ENCODE data around the gene STK32B. TPM values are rescaled to one million over a fixed set of nuclear protein-coding genes. Genes with fewer than 3 reads are reported as not detected.

STK32B gene
- total RNA-seq, 4 donors from 2014 or later = 0.09 to 3.2 (median 0.38) TPM; not detected in 1

- Histone ChIP-seq H3K27me3 (no peaks in the 10 kb centered on the region), H3K4me3 (no peak overlapping the region), H3K4me1 (peaks cover 0 to 11% (median 0%) of the 10 kb centered on the region in 3 donors), H3K27ac (no peak overlapping the region), H3K9me3 (no peaks in the 10 kb centered on the region), H3K36me3 (no peaks in the 10 kb centered on the region)
- intact Hi-C loops (cut with DNase I) = no loop called here
- TF ChIP-seq POLR2A (IDR thresholded peaks at IDR 0.05) = no peak
- TF ChIP-seq CTCF (IDR thresholded peaks at IDR 0.05) = no peak
- 69 to 72% methylated on average over 5 to 9 of the region's 11 CpGs for WGBS, 2 donors
- no peak for DNase-seq
Observed at GRCh38 chr4:5383191-5383980, 332.1 kb downstream of the STK32B start.

- WGBS, 2 donors = 25 to 35% methylated on average over 3 to 4 of the region's 4 CpGs
- Histone ChIP-seq H3K4me1 (peaks cover 0 to 11% (median 0%) of the 10 kb centered on the region in 3 donors), H3K27ac (no peak overlapping the region), H3K36me3 (no peaks in the 10 kb centered on the region), H3K27me3 (no peaks in the 10 kb centered on the region), H3K4me3 (no peak overlapping the region), H3K9me3 (no peaks in the 10 kb centered on the region)
- TF ChIP-seq POLR2A (IDR thresholded peaks at IDR 0.05) (no peak), CTCF (IDR thresholded peaks at IDR 0.05) (no peak)
- intact Hi-C loops (cut with DNase I) = no loop called here
- no peak for DNase-seq
Observed at GRCh38 chr4:5385741-5386311, 334.5 kb downstream of the STK32B start.

- H3K36me3 ChIP-seq = no peaks in the 10 kb centered on the region
- H3K4me3 ChIP-seq = no peak overlapping the region
- no peak for DNase-seq
- no peaks in the 10 kb centered on the region for H3K27me3 ChIP-seq
- WGBS, 2 donors = 88 to 89% methylated on average over 11 to 13 of the region's 14 CpGs
- peaks cover 0 to 11% (median 0%) of the 10 kb centered on the region in 3 donors for H3K4me1 ChIP-seq
- TF ChIP-seq POLR2A (IDR thresholded peaks at IDR 0.05) = no peak
- TF ChIP-seq CTCF (IDR thresholded peaks at IDR 0.05) = no peak
- intact Hi-C loops (cut with DNase I) = no loop called here
- H3K27ac ChIP-seq = no peak overlapping the region
- H3K9me3 ChIP-seq = no peaks in the 10 kb centered on the region
Observed at GRCh38 chr4:5386921-5387320, 335.6 kb downstream of the STK32B start.

GRCh38 chr4:5387457-5387856 lies 336.2 kb downstream of the STK32B start:
- Histone ChIP-seq H3K27me3 (no peaks in the 10 kb centered on the region), H3K4me1 (peaks cover 0 to 11% (median 0%) of the 10 kb centered on the region in 3 donors), H3K36me3 (no peaks in the 10 kb centered on the region), H3K4me3 (no peak overlapping the region), H3K9me3 (no peaks in the 10 kb centered on the region), H3K27ac (no peak overlapping the region)
- no peak for DNase-seq
- TF ChIP-seq CTCF (IDR thresholded peaks at IDR 0.05) (peak in 2 of 6 experiments; percentile 8 to 20), POLR2A (IDR thresholded peaks at IDR 0.05) (no peak)
- 69 to 74% methylated on average over 7 of the region's 7 CpGs for WGBS, 2 donors
- intact Hi-C loops (cut with DNase I) = no loop called here

- DNase-seq = no peak
- TF ChIP-seq POLR2A (IDR thresholded peaks at IDR 0.05) = no peak
- no peak for TF ChIP-seq CTCF (IDR thresholded peaks at IDR 0.05)
- Histone ChIP-seq H3K4me1 (peaks cover 0 to 11% (median 0%) of the 10 kb centered on the region in 3 donors), H3K4me3 (no peak overlapping the region), H3K27ac (no peak overlapping the region), H3K36me3 (no peaks in the 10 kb centered on the region), H3K9me3 (no peaks in the 10 kb centered on the region), H3K27me3 (no peaks in the 10 kb centered on the region)
- 33 to 57% methylated on average over 2 to 3 of the region's 3 CpGs for WGBS, 2 donors
- intact Hi-C loops (cut with DNase I) = no loop called here
Observed at GRCh38 chr4:5389756-5390310, 338.6 kb downstream of the STK32B start.
